Glomerular endothelial cell (primary cell): Measurements from ENCODE around the gene MAPK6. TPM values are rescaled to one million over a fixed set of nuclear protein-coding genes. Genes with fewer than 3 reads are reported as not detected.
A peak's percentile ranks its signal among the peaks of the same experiment; 100 is the strongest.
"Not testable (repeated sequence)": the region's sequence is repeated elsewhere in the genome, so short reads cannot be mapped to it uniquely, and the experiment has no call there.

Experiments
- DNase-seq: peaks from one replicate; pipeline ENCODE4 v3.0.0-alpha.2; 2011; ENCODE audit warnings: low read depth, low spot score; ENCODE audit errors: extremely low read depth
- total RNA-seq: library from RNA; depleted of rRNA; stranded (reverse); fragments of >200 nt; gene quantifications from 2 replicates; pipeline ENCODE4 v1.2.3, GENCODE V29; 2015

MAPK6 gene
- total RNA-seq, 1 donor from 2014 or later, result 37.0 TPM

- no peak for DNase-seq
Measured at GRCh38 chr15:52078876-52079700, 60.1 kb downstream of the MAPK6 start.

GRCh38 chr15:52080031-52080430, 61.0 kb downstream of the MAPK6 start:
- DNase-seq, result no peak

- DNase-seq, result no peak
Measured at GRCh38 chr15:52080706-52081392, 61.8 kb downstream of the MAPK6 start.

GRCh38 chr15:52082197-52083036, 63.4 kb downstream of the MAPK6 start:
- no peak for DNase-seq

- DNase-seq, result not testable (repeated sequence)
Measured at GRCh38 chr15:52083037-52083359, 64.0 kb downstream of the MAPK6 start.

GRCh38 chr15:52083603-52084002, 64.6 kb downstream of the MAPK6 start:
- DNase-seq, result no peak

GRCh38 chr15:52085299-52085698, 66.3 kb downstream of the MAPK6 start:
- DNase-seq, result no peak

GRCh38 chr15:52086011-52086786, 67.2 kb downstream of the MAPK6 start:
- no peak for DNase-seq

- DNase-seq, result no peak
Measured at GRCh38 chr15:52090193-52090592, 71.2 kb downstream of the MAPK6 start.

- DNase-seq, result no peak
Measured at GRCh38 chr15:52093167-52093538, 74.1 kb downstream of the MAPK6 start.

- peak; percentile 94 for DNase-seq
Measured at GRCh38 chr15:52093539-52094510, 74.8 kb downstream of the MAPK6 start.

GRCh38 chr15:52094811-52095584, 76.0 kb downstream of the MAPK6 start:
- no peak for DNase-seq

- no peak for DNase-seq
Measured at GRCh38 chr15:52095597-52096262, 76.7 kb downstream of the MAPK6 start.

- DNase-seq, result not testable (repeated sequence)
Measured at GRCh38 chr15:52096536-52096935, 77.5 kb downstream of the MAPK6 start.

GRCh38 chr15:52097180-52097579, 78.2 kb downstream of the MAPK6 start:
- DNase-seq, result no peak

GRCh38 chr15:52098323-52098722, 79.3 kb downstream of the MAPK6 start:
- DNase-seq, result no peak

- DNase-seq, result no peak
Measured at GRCh38 chr15:52099651-52100272, 80.7 kb downstream of the MAPK6 start.
